Astrocyte (in vitro differentiated cells and primary cell): ENCODE measurements around the gene USP32.

Experiments
- EZH2 ChIP-seq: IDR thresholded peaks from 2 replicates; pipeline ENCODE4 v1.6.1; 2012; ENCODE audit warnings: mild to moderate bottlenecking, low read length, inconsistent platforms; ENCODE audit not compliant: insufficient read depth
- TF ChIP-seq, protein P1 (sequence below): IDR thresholded peaks from 2 replicates; pipeline ENCODE4 v1.5.1; 2011; ENCODE audit warnings: low read depth, mild to moderate bottlenecking, inconsistent platforms, low read length, moderate library complexity; ENCODE audit not compliant: insufficient read depth

DNA sequence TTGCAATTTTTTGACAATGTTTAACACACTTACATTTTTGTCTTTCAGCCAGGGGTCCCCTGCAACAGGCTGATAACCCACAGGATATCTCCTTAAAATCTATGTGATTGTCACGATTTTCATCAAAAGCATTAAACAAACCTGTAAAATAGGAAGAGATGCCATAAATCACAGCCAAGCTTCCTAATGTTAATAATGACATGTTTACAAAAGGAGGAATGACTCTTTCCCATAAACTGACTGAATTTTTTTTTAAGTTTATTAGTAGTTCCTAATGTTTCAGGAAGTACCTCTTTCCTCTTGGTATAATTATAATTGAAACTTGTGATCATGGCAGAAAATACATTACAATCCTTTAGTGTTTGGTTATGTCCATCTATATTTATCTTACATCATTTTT, 122.5 kb downstream of the USP32 start:
- TF ChIP-seq, protein P1, sequence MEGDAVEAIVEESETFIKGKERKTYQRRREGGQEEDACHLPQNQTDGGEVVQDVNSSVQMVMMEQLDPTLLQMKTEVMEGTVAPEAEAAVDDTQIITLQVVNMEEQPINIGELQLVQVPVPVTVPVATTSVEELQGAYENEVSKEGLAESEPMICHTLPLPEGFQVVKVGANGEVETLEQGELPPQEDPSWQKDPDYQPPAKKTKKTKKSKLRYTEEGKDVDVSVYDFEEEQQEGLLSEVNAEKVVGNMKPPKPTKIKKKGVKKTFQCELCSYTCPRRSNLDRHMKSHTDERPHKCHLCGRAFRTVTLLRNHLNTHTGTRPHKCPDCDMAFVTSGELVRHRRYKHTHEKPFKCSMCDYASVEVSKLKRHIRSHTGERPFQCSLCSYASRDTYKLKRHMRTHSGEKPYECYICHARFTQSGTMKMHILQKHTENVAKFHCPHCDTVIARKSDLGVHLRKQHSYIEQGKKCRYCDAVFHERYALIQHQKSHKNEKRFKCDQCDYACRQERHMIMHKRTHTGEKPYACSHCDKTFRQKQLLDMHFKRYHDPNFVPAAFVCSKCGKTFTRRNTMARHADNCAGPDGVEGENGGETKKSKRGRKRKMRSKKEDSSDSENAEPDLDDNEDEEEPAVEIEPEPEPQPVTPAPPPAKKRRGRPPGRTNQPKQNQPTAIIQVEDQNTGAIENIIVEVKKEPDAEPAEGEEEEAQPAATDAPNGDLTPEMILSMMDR: no peak
- TF ChIP-seq EZH2: no peak
